ENCODE measurements around the gene FAT1.
A peak's percentile ranks its signal among the peaks of the same experiment; 100 is the strongest.

The FAT1 gene

GRCh38 chr4:186593587-186593973 is 130.1 kb downstream of the FAT1 start:
- Mint-ChIP-seq H3K4me3 (no peak overlapping the region), H3K9me3 (no peaks in the 10 kb centered on the region), H3K36me3 (ENCODE audit: low read depth) (no peaks in the 10 kb centered on the region), H3K27me3 (peaks cover 3% of the 10 kb centered on the region), H3K4me1 (ENCODE audit: low read depth) (no peaks in the 10 kb centered on the region), H3K27ac (no peak overlapping the region)
- no peak for DNase-seq

- H3K9me3 Mint-ChIP-seq = no peaks in the 10 kb centered on the region
- H3K27me3 Mint-ChIP-seq = peaks cover 3% of the 10 kb centered on the region
- H3K4me1 Mint-ChIP-seq (ENCODE audit: low read depth) = no peaks in the 10 kb centered on the region
- no peak overlapping the region for H3K27ac Mint-ChIP-seq
- DNase-seq = no peak
- no peaks in the 10 kb centered on the region for H3K36me3 Mint-ChIP-seq (ENCODE audit: low read depth)
- no peak overlapping the region for H3K4me3 Mint-ChIP-seq
Measured at GRCh38 chr4:186592966-186593586, 130.6 kb downstream of the FAT1 start.

GRCh38 chr4:186592445-186592844 is 131.2 kb downstream of the FAT1 start:
- Mint-ChIP-seq H3K4me1 (ENCODE audit: low read depth) (no peaks in the 10 kb centered on the region), H3K9me3 (no peaks in the 10 kb centered on the region), H3K36me3 (ENCODE audit: low read depth) (no peaks in the 10 kb centered on the region), H3K27ac (no peak overlapping the region), H3K4me3 (no peak overlapping the region), H3K27me3 (peaks cover 3% of the 10 kb centered on the region)
- DNase-seq = no peak

- Mint-ChIP-seq H3K4me1 (ENCODE audit: low read depth) (no peaks in the 10 kb centered on the region), H3K9me3 (no peaks in the 10 kb centered on the region), H3K4me3 (no peak overlapping the region), H3K27ac (no peak overlapping the region), H3K36me3 (ENCODE audit: low read depth) (no peaks in the 10 kb centered on the region), H3K27me3 (peaks cover 3% of the 10 kb centered on the region)
- no peak for DNase-seq
Measured at GRCh38 chr4:186591651-186592050, 132.0 kb downstream of the FAT1 start.

GRCh38 chr4:186588503-186588902 is 135.2 kb downstream of the FAT1 start:
- Mint-ChIP-seq H3K27me3 (peaks cover 4% of the 10 kb centered on the region), H3K36me3 (ENCODE audit: low read depth) (no peaks in the 10 kb centered on the region), H3K4me1 (ENCODE audit: low read depth) (no peaks in the 10 kb centered on the region), H3K27ac (no peak overlapping the region), H3K9me3 (no peaks in the 10 kb centered on the region), H3K4me3 (no peak overlapping the region)
- no peak for DNase-seq

- peaks cover 4% of the 10 kb centered on the region for H3K27me3 Mint-ChIP-seq
- no peaks in the 10 kb centered on the region for H3K4me1 Mint-ChIP-seq (ENCODE audit: low read depth)
- peaks cover 2% of the 10 kb centered on the region for H3K9me3 Mint-ChIP-seq
- peak; percentile 66 for DNase-seq
- H3K36me3 Mint-ChIP-seq (ENCODE audit: low read depth) = no peaks in the 10 kb centered on the region
- H3K27ac Mint-ChIP-seq = no peak overlapping the region
- no peak overlapping the region for H3K4me3 Mint-ChIP-seq
Measured at GRCh38 chr4:186587416-186588018, 136.1 kb downstream of the FAT1 start.

- Mint-ChIP-seq H3K9me3 (peaks cover 5% of the 10 kb centered on the region), H3K27me3 (peaks cover 4% of the 10 kb centered on the region), H3K27ac (no peak overlapping the region), H3K36me3 (ENCODE audit: low read depth) (no peaks in the 10 kb centered on the region), H3K4me3 (no peak overlapping the region), H3K4me1 (ENCODE audit: low read depth) (no peaks in the 10 kb centered on the region)
- DNase-seq = no peak
Measured at GRCh38 chr4:186586205-186586604, 137.5 kb downstream of the FAT1 start.

- Mint-ChIP-seq H3K36me3 (ENCODE audit: low read depth) (no peaks in the 10 kb centered on the region), H3K9me3 (peaks cover 5% of the 10 kb centered on the region), H3K4me3 (no peak overlapping the region), H3K27me3 (peaks cover 4% of the 10 kb centered on the region), H3K27ac (no peak overlapping the region), H3K4me1 (ENCODE audit: low read depth) (no peaks in the 10 kb centered on the region)
- no peak for DNase-seq
Measured at GRCh38 chr4:186584912-186585311, 138.7 kb downstream of the FAT1 start.

GRCh38 chr4:186581421-186581820 is 142.2 kb downstream of the FAT1 start:
- no peak for DNase-seq
- H3K4me1 Mint-ChIP-seq (ENCODE audit: low read depth) = no peaks in the 10 kb centered on the region
- no peaks in the 10 kb centered on the region for H3K36me3 Mint-ChIP-seq (ENCODE audit: low read depth)
- peaks cover 5% of the 10 kb centered on the region for H3K9me3 Mint-ChIP-seq
- H3K27ac Mint-ChIP-seq = no peak overlapping the region
- no peak overlapping the region for H3K4me3 Mint-ChIP-seq
- H3K27me3 Mint-ChIP-seq = peaks cover 2% of the 10 kb centered on the region

- Mint-ChIP-seq H3K36me3 (ENCODE audit: low read depth) (no peaks in the 10 kb centered on the region), H3K4me3 (no peak overlapping the region), H3K27me3 (no peaks in the 10 kb centered on the region), H3K9me3 (peaks cover 5% of the 10 kb centered on the region), H3K4me1 (ENCODE audit: low read depth) (no peaks in the 10 kb centered on the region), H3K27ac (no peak overlapping the region)
- DNase-seq = no peak
Measured at GRCh38 chr4:186580669-186581068, 143.0 kb downstream of the FAT1 start.

GRCh38 chr4:186570193-186570996 is 153.3 kb downstream of the FAT1 start:
- no peaks in the 10 kb centered on the region for H3K4me1 Mint-ChIP-seq (ENCODE audit: low read depth)
- no peak for DNase-seq
- H3K27ac Mint-ChIP-seq = no peak overlapping the region
- no peaks in the 10 kb centered on the region for H3K36me3 Mint-ChIP-seq (ENCODE audit: low read depth)
- peaks cover 2% of the 10 kb centered on the region for H3K27me3 Mint-ChIP-seq
- no peaks in the 10 kb centered on the region for H3K9me3 Mint-ChIP-seq
- H3K4me3 Mint-ChIP-seq = no peak overlapping the region

- Mint-ChIP-seq H3K9me3 (no peaks in the 10 kb centered on the region), H3K4me1 (ENCODE audit: low read depth) (no peaks in the 10 kb centered on the region), H3K36me3 (ENCODE audit: low read depth) (no peaks in the 10 kb centered on the region), H3K4me3 (no peak overlapping the region), H3K27ac (no peak overlapping the region), H3K27me3 (peaks cover 2% of the 10 kb centered on the region)
- DNase-seq = no peak
Measured at GRCh38 chr4:186569533-186570192, 154.0 kb downstream of the FAT1 start.

GRCh38 chr4:186566068-186566467 is 157.6 kb downstream of the FAT1 start:
- no peak overlapping the region for H3K4me3 Mint-ChIP-seq
- H3K27me3 Mint-ChIP-seq = peaks cover 2% of the 10 kb centered on the region
- H3K27ac Mint-ChIP-seq = no peak overlapping the region
- H3K36me3 Mint-ChIP-seq (ENCODE audit: low read depth) = no peaks in the 10 kb centered on the region
- no peaks in the 10 kb centered on the region for H3K4me1 Mint-ChIP-seq (ENCODE audit: low read depth)
- no peak for DNase-seq
- H3K9me3 Mint-ChIP-seq = no peaks in the 10 kb centered on the region

GRCh38 chr4:186563761-186564160 is 159.9 kb downstream of the FAT1 start:
- H3K4me1 Mint-ChIP-seq (ENCODE audit: low read depth) = no peaks in the 10 kb centered on the region
- no peak overlapping the region for H3K4me3 Mint-ChIP-seq
- peaks cover 2% of the 10 kb centered on the region for H3K9me3 Mint-ChIP-seq
- no peaks in the 10 kb centered on the region for H3K36me3 Mint-ChIP-seq (ENCODE audit: low read depth)
- no peak for DNase-seq
- H3K27me3 Mint-ChIP-seq = no peaks in the 10 kb centered on the region
- H3K27ac Mint-ChIP-seq = no peak overlapping the region

GRCh38 chr4:186561748-186562147 is 161.9 kb downstream of the FAT1 start:
- no peak overlapping the region for H3K4me3 Mint-ChIP-seq

More at GRCh38 chr4:186561748-186562147, 161.9 kb downstream of the FAT1 start:
- peaks cover 2% of the 10 kb centered on the region for H3K9me3 Mint-ChIP-seq
- no peak overlapping the region for H3K27ac Mint-ChIP-seq
- peaks cover 2% of the 10 kb centered on the region for H3K27me3 Mint-ChIP-seq
- no peaks in the 10 kb centered on the region for H3K36me3 Mint-ChIP-seq (ENCODE audit: low read depth)
- DNase-seq = no peak
- H3K4me1 Mint-ChIP-seq (ENCODE audit: low read depth) = no peaks in the 10 kb centered on the region

Measured in activated T-cell treated with anti-CD3 and anti-CD28 coated beads, Interleukin-2, amount 50 U/mL, for 24 hours (primary cell).